Gastrocnemius medialis (tissue), 4 donors: ENCODE results near the gene ZMIZ2.

Experiments used
- CTCF ChIP-seq, 5 experiments: fragments of 450-650 bp in 3 of 5; fragments of 200-600 bp in 2 of 5; sonication (generic) in 2 of 5; IDR thresholded peaks in 4 of 5; conservative IDR thresholded peaks in 1 of 5; 1 replicate in 4 of 5; 2 replicates in 1 of 5; pipeline ENCODE4 v1.5.1; 2016 to 2019; ENCODE audit warnings: antibody characterized with exemption in 5 of 5, mild to moderate bottlenecking in 3 of 5, moderate library complexity in 3 of 5
- POLR2A ChIP-seq, 2 donors: fragments of 450-650 bp; IDR thresholded peaks; one replicate each; pipeline ENCODE4 v1.6.1; 2017; ENCODE audit warnings: antibody characterized with exemption in 2 of 2, mild to moderate bottlenecking in 2 of 2, moderate library complexity in 2 of 2

GRCh38 chr7:44727158-44727936 lies 21.3 kb upstream of the ZMIZ2 start:
- TF ChIP-seq CTCF (IDR thresholded peaks at IDR 0.05 in 4 of 5, conservative IDR thresholded peaks at IDR 0.05 in 1 of 5) (no peak), POLR2A (IDR thresholded peaks at IDR 0.05) (no peak)
